K562 (cell line): ENCODE data around the gene COCH. TPM values are rescaled to one million over a fixed set of nuclear protein-coding genes. Genes with fewer than 3 reads are reported as not detected.

Source experiments
- ATAC-seq: fragments of 200-7000 bp; cut with Tn5 transposase; 3 replicates; pipeline ENCODE4 v1.9.1; 2020; ENCODE audit warnings: moderate library complexity
- BruUV-seq: library from RNA; stranded (reverse); fragments of 400-500 nt; replicated peaks from 2 replicates; lab custom pipeline; 2021; lab: Mats Ljungman, UMichigan
- CTCF ChIA-PET: fragments of 300-600 bp; formaldehyde crosslinking; extraction: SDS; loops from one replicate; lab custom pipeline; 2021; ENCODE audit warnings: low intra/inter-chr PET ratio; lab: Yijun Ruan, JAX
- POLR2A ChIA-PET: fragments of 300-600, 350-650 bp; sonication (Branson Sonifier 250); formaldehyde crosslinking; extraction: SDS; loops from one replicate; lab custom pipeline; 2021; ENCODE audit warnings: antibody characterized with exemption, inconsistent platforms; lab: Yijun Ruan, JAX
- DNase-seq, 4 experiments: peaks; one replicate each; pipeline versions ENCODE4 v3.0.0 to v3.0.0-alpha.2; 2011 to 2018; ENCODE audit warnings: low spot score in 3 of 4, mixed read lengths in 3 of 4; ENCODE audit errors: extremely low read depth in 1 of 4
- FAIRE-seq: peaks from 2 replicates; lab custom pipeline; 2011; peaks lifted over from hg19 to GRCh38; lab: Jason Lieb, UNC
- H2AFZ ChIP-seq: 2 replicates; pipeline ENCODE4 v1.6.0; 2011; ENCODE audit warnings: low read depth, low read length, control low read depth, inconsistent platforms
- H3K27ac ChIP-seq: fragments of 200-600 bp; 3 replicates; pipeline ENCODE4 v1.8.0; 2011; ENCODE audit warnings: low read depth, mild to moderate bottlenecking, control low read depth, inconsistent platforms, low read length, moderate library complexity, mixed read lengths; ENCODE audit errors: extremely low read depth
- H3K27me3 ChIP-seq, 2 experiments: fragments of 300-600 bp in 1 of 2; 2 replicates in 1 of 2; 3 replicates in 1 of 2; pipeline versions ENCODE4 v1.6.0 to v1.8.0; 2011; ENCODE audit warnings: inconsistent platforms in 2 of 2, low read length in 2 of 2, mild to moderate bottlenecking in 1 of 2, mixed read lengths in 1 of 2, moderate library complexity in 1 of 2; ENCODE audit not compliant: control insufficient read depth in 2 of 2, insufficient read depth in 2 of 2
- H3K36me3 ChIP-seq: fragments of 300-600 bp; 3 replicates; pipeline ENCODE4 v1.8.0; 2011; ENCODE audit warnings: mild to moderate bottlenecking, low read length, inconsistent platforms; ENCODE audit not compliant: control insufficient read depth, insufficient read depth
- H3K4me1 ChIP-seq, 2 experiments: fragments of 200-600 bp in 1 of 2; replicated peaks in 1 of 2; 2 replicates in 1 of 2; 3 replicates in 1 of 2; pipeline versions ENCODE4 v1.5.1 to v1.8.0; 2011; ENCODE audit warnings: inconsistent platforms in 2 of 2, low read length in 2 of 2, mild to moderate bottlenecking in 1 of 2, mixed read lengths in 1 of 2, moderate library complexity in 1 of 2; ENCODE audit not compliant: control insufficient read depth in 2 of 2, insufficient read depth in 2 of 2
- H3K4me2 ChIP-seq: 2 replicates; pipeline ENCODE4 v1.6.1; 2011; ENCODE audit warnings: low read length, control low read depth, inconsistent platforms, mixed read lengths; ENCODE audit not compliant: insufficient read depth
- H3K4me3 ChIP-seq: fragments of 200-600 bp; sonication (generic), shearing (Covaris generic); 2 replicates; pipeline ENCODE4 v1.5.1; 2016; ENCODE audit warnings: control low read depth, inconsistent platforms
- H3K79me2 ChIP-seq: fragments of 200-600 bp; 3 replicates; pipeline ENCODE4 v1.8.0; 2011; ENCODE audit warnings: low read length, inconsistent platforms; ENCODE audit not compliant: control insufficient read depth, insufficient read depth
- H3K9ac ChIP-seq, 2 experiments: 2 replicates each; pipeline versions ENCODE4 v1.6.0 to v1.6.1; 2011; ENCODE audit warnings: low read depth in 2 of 2, low read length in 2 of 2, control low read depth in 1 of 2, inconsistent platforms in 1 of 2, mild to moderate bottlenecking in 1 of 2, mixed read lengths in 1 of 2; ENCODE audit not compliant: insufficient read depth in 1 of 2
- H3K9me1 ChIP-seq: one replicate; pipeline ENCODE4 v1.6.0; 2011; ENCODE audit warnings: inconsistent platforms, mild to moderate bottlenecking, low read length, moderate library complexity; ENCODE audit not compliant: control insufficient read depth, insufficient read depth
- H3K9me3 ChIP-seq: replicated peaks from 2 replicates; pipeline ENCODE4 v1.5.1; 2011; ENCODE audit warnings: low read depth, low read length, inconsistent platforms; ENCODE audit not compliant: control insufficient read depth, insufficient read depth
- H4K20me1 ChIP-seq: replicated peaks from 2 replicates; pipeline ENCODE4 v1.6.1; 2011; ENCODE audit warnings: low read length, inconsistent platforms, mixed read lengths; ENCODE audit not compliant: control insufficient read depth, insufficient read depth
- ATF7 ChIP-seq: fragments of 450-650 bp; IDR thresholded peaks from 2 replicates; pipeline ENCODE4 v1.7.1; 2014; ENCODE audit warnings: mild to moderate bottlenecking, moderate library complexity
- HMGXB4 ChIP-seq: sonication (generic); formaldehyde crosslinking; IDR thresholded peaks from 2 replicates; pipeline ENCODE4 v1.8.1; 2023; ENCODE audit warnings: mild to moderate bottlenecking, missing genetic modification reagents
- KAT7 ChIP-seq: sonication (generic); formaldehyde crosslinking; IDR thresholded peaks from 2 replicates; pipeline ENCODE4 v1.8.0; 2022; ENCODE audit warnings: missing genetic modification reagents, mild to moderate bottlenecking, borderline replicate concordance
- L3MBTL2 ChIP-seq: fragments of 450-650 bp; IDR thresholded peaks from 2 replicates; pipeline ENCODE4 v1.6.1; 2016; ENCODE audit warnings: mild to moderate bottlenecking, moderate library complexity
- NCOA1 ChIP-seq: fragments of 450-650 bp; IDR thresholded peaks from 2 replicates; pipeline ENCODE4 v1.6.1; 2016; ENCODE audit warnings: low read depth
- PRPF4 ChIP-seq: fragments of 200-400 bp; formaldehyde crosslinking; IDR thresholded peaks from one replicate; pipeline ENCODE4 v1.6.1; 2017; ENCODE audit warnings: low read length, low read depth, mild to moderate bottlenecking; ENCODE audit not compliant: insufficient read depth, poor library complexity, severe bottlenecking
- SP1 ChIP-seq: sonication (generic); formaldehyde crosslinking; IDR thresholded peaks from 2 replicates; pipeline ENCODE4 v1.8.1; 2022; ENCODE audit warnings: mild to moderate bottlenecking, missing genetic modification reagents
- TSHZ1 ChIP-seq: fragments of 250-450 bp; sonication (Bioruptor Pico); IDR thresholded peaks from 2 replicates; pipeline ENCODE4 v1.4.0; 2020; ENCODE audit warnings: mild to moderate bottlenecking, moderate library complexity
- ZHX1 ChIP-seq: fragments of 150-350 bp; conservative IDR thresholded peaks from 2 replicates; pipeline ENCODE4 v1.6.1; 2014; ENCODE audit warnings: low read length
- WGBS: fragments of 100-300 bp; shearing (Covaris generic); methylation state at CpG from one replicate; pipeline ENCODE4 v1.1.6; 2016; ENCODE audit warnings: low coverage, mixed read lengths; ENCODE audit not compliant: insufficient coverage; ENCODE audit errors: missing lambda C conversion rate; 5-methylcytosine and 5-hydroxymethylcytosine counted together
- in situ Hi-C: fragments of 300-500 bp; cut with MboI; formaldehyde crosslinking; loops from 4 replicates; pipeline ENCODE4 v1.15.0; 2018; ENCODE audit warnings: inconsistent platforms, mixed read lengths
- intact Hi-C: fragments of 100-400 bp; cut with micrococcal nuclease; formaldehyde crosslinking; loops from 2 replicates; pipeline ENCODE4 v1.14.2; 2022
- polyA plus RNA-seq, 8 experiments: library from polyadenylated mRNA; depleted of rRNA in 4 of 8; stranded (reverse) in 5 of 8; unstranded in 3 of 8; fragments of >200 nt; fragmentation: Nextera tagmentation in 2 of 8; fragmentation: Illumina TruSeq in 1 of 8; extraction: Ambion mirVana in 2 of 8; extraction: Trizol in 1 of 8; gene quantifications; 2 replicates each; pipeline versions ENCODE4 v1.2.1 to v1.2.3, GENCODE V29; 2011 to 2014; ENCODE audit warnings: inconsistent platforms in 1 of 8, missing spikeins in 1 of 8
- total RNA-seq, 7 experiments: library from RNA; depleted of rRNA in 6 of 7; stranded (reverse); fragments of >200 nt in 6 of 7; fragmentation: Illumina TruSeq in 2 of 7; extraction: Trizol in 2 of 7; gene quantifications; 2 replicates each; pipeline versions ENCODE4 v1.2.1 to v1.2.3, GENCODE V29; 2011 to 2021; ENCODE audit warnings: low replicate concordance in 1 of 7

Gene COCH
- total and polyA plus RNA-seq, 9 of the 15 experiments (the other 6 are each of a cell fraction or from before 2014, with no cell fraction given) = 27.0 to 141 (median 69.3) TPM

GRCh38 chr14:30849354-30849753 lies 25.0 kb upstream of the COCH start:
- intact Hi-C loops = no loop called here
- no peak overlapping the region for H3K27ac ChIP-seq
- H3K9ac ChIP-seq = no peak overlapping the region
- no peaks in the 10 kb centered on the region for H3K79me2 ChIP-seq
- no peak overlapping the region for H2AFZ ChIP-seq
- no peaks in the 10 kb centered on the region for H3K9me3 ChIP-seq
- no peaks in the 10 kb centered on the region for H4K20me1 ChIP-seq
- no TSS peak for BruUV-seq
- in situ Hi-C loops = no loop called here
- DNase-seq (no peak), ATAC-seq (no peak), FAIRE-seq (no peak)
- no peak for TF ChIP-seq PRPF4
- no peak for TF ChIP-seq ZHX1
- no peak for TF ChIP-seq KAT7
- TF ChIP-seq ATF7 = no peak
- TF ChIP-seq TSHZ1 (CRISPR knock-in tag) = no peak
- no peak for TF ChIP-seq SP1 (CRISPR knock-in tag)
- no peak for TF ChIP-seq NCOA1
- TF ChIP-seq L3MBTL2 = no peak
- no peak for TF ChIP-seq HMGXB4 (CRISPR knock-in tag)
- 17% methylated on average over 1 of the region's 1 CpG for WGBS
- H3K4me2 ChIP-seq = no peak overlapping the region
- H3K36me3 ChIP-seq = no peaks in the 10 kb centered on the region
- no peaks in the 10 kb centered on the region for H3K4me1 ChIP-seq
- POLR2A ChIA-PET = interaction anchor here (0.7 to 1.2 kb wide), 3 partner anchors 9 to 228 kb away, joined by 3 read pairs; no protein-coding TSS in a partner anchor
- no peak overlapping the region for H3K4me3 ChIP-seq
- H3K27me3 ChIP-seq = no peaks in the 10 kb centered on the region
- CTCF ChIA-PET = no interaction called here
- H3K9me1 ChIP-seq = no peaks in the 10 kb centered on the region
